ENCODE data around the gene COL18A1. TPM values are rescaled to one million over a fixed set of nuclear protein-coding genes. Genes with fewer than 3 reads are reported as not detected.
A peak's percentile ranks its signal among the peaks of the same experiment; 100 is the strongest.

COL18A1 gene
- total and polyA plus RNA-seq, 8 donors = 38.7 to 301 (median 77.8) TPM

GRCh38 chr21:45486443-45487160, 81.6 kb downstream of the COL18A1 start:
- peak in 2 of 6 donors; percentile 19 to 32 for DNase-seq
- intact Hi-C loops (cut with DNase I) = no loop called here
- no peak for TF ChIP-seq CTCF (IDR thresholded peaks at IDR 0.05)

DNA sequence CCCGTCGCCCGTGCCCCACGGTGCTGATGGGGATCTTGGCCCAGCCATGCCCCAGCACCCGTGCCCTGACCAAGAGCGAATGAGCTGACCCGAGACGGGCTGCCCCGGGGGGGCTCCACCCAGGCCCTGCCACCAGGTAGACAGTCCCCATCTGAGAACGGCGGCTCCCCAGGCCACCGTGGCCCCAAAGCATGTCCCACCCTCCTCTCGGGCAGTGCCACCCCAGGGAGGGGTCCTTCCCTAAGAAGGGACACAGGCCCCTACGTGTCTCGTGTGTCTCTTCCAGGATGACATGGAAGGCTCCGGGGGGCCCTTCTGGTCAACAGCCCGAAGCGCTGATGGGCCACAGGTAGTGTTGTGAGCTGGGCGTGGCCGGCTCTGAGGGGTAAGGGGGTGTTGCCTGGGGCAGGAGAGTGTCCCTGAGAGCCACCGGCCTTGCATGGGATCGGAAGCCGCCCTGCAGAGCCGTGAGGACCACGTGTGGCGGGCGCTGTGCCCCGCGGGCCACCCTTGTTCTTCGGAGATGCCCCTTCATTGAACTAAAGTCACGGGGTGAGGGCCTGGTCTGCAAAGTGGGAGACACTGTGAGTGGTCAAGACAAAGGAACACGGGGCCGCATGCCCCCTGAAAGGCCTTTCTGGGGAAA, 82.3 kb downstream of the COL18A1 start:
- DNase-seq (peak in 1 of 6 donors; percentile 72), ATAC-seq (no peak), FAIRE-seq (no peak)
- H3K27ac ChIP-seq = no peak overlapping the region
- WGBS, 2 donors = 72 to 88% methylated on average over 33 of the region's 33 CpGs
- H3K36me3 ChIP-seq = no peaks in the 10 kb centered on the region
- H3K4me1 ChIP-seq = no peaks in the 10 kb centered on the region
- no peak overlapping the region for H3K4me3 ChIP-seq
- intact Hi-C loops (cut with DNase I) = no loop called here
- no peaks in the 10 kb centered on the region for H3K9me3 ChIP-seq
- H3K27me3 ChIP-seq = no peaks in the 10 kb centered on the region
- TF ChIP-seq CTCF (IDR thresholded peaks at IDR 0.05) = no peak

More at GRCh38 chr21:45486443-45487160, 81.6 kb downstream of the COL18A1 start:
- no peak for FAIRE-seq
- Histone ChIP-seq H3K9me3 (no peaks in the 10 kb centered on the region), H3K27me3 (no peaks in the 10 kb centered on the region), H3K4me1 (no peaks in the 10 kb centered on the region), H3K27ac (no peak overlapping the region), H3K36me3 (no peaks in the 10 kb centered on the region), H3K4me3 (no peak overlapping the region)
- WGBS, 2 donors = 65 to 72% methylated on average over 29 of the region's 29 CpGs
- no peak for ATAC-seq

- FAIRE-seq (no peak), DNase-seq (peak in 1 of 6 donors; percentile 44), ATAC-seq (no peak)
- Histone ChIP-seq H3K27me3 (no peaks in the 10 kb centered on the region), H3K36me3 (no peaks in the 10 kb centered on the region), H3K9me3 (no peaks in the 10 kb centered on the region), H3K27ac (no peak overlapping the region), H3K4me3 (no peak overlapping the region), H3K4me1 (no peaks in the 10 kb centered on the region)
- intact Hi-C loops (cut with DNase I) = no loop called here
- no peak for TF ChIP-seq CTCF (IDR thresholded peaks at IDR 0.05)
- WGBS, 2 donors = 67 to 84% methylated on average over 18 of the region's 18 CpGs
Measured at GRCh38 chr21:45487891-45488600, 83.1 kb downstream of the COL18A1 start.

GRCh38 chr21:45488931-45489721, 84.2 kb downstream of the COL18A1 start:
- intact Hi-C loops (cut with DNase I) = no loop called here
- no peak overlapping the region for H3K4me3 ChIP-seq
- no peak for ATAC-seq

More at GRCh38 chr21:45488931-45489721, 84.2 kb downstream of the COL18A1 start:
- no peak for DNase-seq
- FAIRE-seq = no peak
- no peak for TF ChIP-seq CTCF (IDR thresholded peaks at IDR 0.05)
- no peak overlapping the region for H3K27ac ChIP-seq
- no peaks in the 10 kb centered on the region for H3K27me3 ChIP-seq
- H3K9me3 ChIP-seq = no peaks in the 10 kb centered on the region
- no peaks in the 10 kb centered on the region for H3K36me3 ChIP-seq
- no peaks in the 10 kb centered on the region for H3K4me1 ChIP-seq
- WGBS, 2 donors = 70 to 81% methylated on average over 36 of the region's 36 CpGs
